NCI-H2171 treated with DMSO at 0.1 percent for 48 hours (cell line): ENCODE data around the gene PIGH.

ENCODE experiments used
- DNase-seq: peaks from one replicate; lab custom pipeline; 2025; lab: John Stamatoyannopoulos, UW

Gene PIGH

GRCh38 chr14:67574806-67575205 is 25.3 kb downstream of the PIGH start:
- DNase-seq: no peak

DNA sequence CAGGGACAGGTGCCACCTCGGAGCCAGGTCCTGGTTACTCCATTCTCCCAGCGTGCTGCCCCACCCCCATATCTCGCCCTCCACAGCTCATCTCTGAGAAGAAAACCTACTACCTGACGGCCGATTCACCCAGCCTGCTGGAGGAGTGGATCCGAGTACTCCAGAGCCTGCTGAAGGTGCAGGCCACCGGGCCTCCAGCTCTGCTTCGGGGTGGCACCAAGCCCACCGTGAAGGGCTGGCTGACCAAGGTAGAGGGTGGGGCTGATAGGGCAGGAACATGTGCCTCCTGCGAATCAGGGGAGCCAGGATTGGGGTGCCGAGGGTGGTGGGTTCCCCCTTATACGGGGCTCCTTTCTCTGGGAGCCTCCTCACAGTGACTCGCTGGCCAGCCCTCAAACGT is 25.9 kb downstream of the PIGH start:
- no peak for DNase-seq

DNA sequence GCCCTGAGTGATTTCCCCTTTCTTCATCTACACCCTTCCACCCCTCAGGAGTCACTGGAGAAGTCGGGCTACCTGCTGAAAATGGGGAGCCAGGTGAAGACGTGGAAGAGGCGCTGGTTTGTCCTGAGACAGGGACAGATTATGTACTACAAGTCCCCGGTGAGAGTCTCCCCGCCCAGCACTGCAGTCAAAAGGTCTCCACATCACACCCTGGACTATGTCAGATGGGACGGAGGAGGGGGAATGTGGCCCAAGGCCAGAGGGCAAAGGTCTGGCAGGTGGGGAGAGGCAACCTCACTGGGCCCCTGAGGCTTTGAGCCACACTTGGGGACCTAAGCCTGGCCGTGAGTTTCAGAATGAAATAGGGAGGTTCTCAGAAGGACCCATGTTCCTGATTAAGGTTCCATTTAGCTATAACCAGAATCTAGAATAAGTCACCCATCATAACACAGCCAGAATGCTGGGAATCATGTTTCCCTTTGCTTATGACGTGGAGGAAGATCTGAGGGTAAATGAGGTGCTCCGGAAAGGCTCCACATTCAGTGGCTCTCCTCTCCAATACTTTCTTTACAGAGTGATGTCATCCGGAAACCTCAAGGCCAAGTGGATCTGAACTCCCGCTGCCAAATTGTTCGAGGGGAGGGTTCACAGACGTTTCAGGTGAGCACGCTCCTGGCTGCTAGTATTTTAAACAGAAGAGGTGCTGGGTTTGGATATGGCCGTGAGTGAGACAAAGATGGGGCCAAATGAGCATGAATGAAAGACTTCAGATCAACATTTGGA is 26.6 kb downstream of the PIGH start:
- no peak for DNase-seq

DNA sequence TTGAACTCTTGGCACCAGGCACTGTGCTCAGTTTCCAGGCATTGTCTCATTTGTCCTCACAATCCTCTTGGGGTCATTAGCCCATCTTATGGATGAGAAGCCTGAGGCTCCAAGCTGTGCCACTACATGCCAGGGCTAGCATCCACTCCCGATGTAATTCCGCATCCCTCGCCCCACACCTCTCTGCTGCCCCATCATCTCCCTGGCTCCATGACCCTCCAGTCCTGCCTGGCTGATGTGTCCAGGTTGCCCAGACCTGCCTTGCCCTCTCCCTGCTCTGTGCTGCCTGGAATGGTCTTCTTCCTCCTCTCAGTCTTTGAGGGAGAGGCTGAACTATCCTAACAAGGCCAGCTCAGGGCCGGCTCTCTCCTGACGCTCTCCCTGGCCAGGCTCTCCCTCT is 27.5 kb downstream of the PIGH start:
- DNase-seq: no peak

DNA sequence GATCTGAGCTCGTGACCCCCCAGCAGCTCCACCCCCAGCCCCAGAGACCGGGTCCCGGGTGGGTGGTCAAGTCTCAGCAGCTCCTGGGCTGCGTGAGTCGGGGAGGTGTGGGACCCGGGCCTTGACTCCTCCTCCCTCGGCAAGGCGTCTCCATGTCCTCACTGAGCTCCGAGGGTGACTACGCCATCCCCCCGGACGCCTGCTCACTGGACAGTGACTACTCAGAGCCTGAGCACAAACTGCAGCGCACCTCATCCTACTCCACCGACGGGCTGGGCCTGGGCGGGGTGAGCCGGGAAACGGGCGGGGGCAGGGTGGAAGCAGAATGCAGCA is 28.1 kb downstream of the PIGH start:
- no peak for DNase-seq

DNA sequence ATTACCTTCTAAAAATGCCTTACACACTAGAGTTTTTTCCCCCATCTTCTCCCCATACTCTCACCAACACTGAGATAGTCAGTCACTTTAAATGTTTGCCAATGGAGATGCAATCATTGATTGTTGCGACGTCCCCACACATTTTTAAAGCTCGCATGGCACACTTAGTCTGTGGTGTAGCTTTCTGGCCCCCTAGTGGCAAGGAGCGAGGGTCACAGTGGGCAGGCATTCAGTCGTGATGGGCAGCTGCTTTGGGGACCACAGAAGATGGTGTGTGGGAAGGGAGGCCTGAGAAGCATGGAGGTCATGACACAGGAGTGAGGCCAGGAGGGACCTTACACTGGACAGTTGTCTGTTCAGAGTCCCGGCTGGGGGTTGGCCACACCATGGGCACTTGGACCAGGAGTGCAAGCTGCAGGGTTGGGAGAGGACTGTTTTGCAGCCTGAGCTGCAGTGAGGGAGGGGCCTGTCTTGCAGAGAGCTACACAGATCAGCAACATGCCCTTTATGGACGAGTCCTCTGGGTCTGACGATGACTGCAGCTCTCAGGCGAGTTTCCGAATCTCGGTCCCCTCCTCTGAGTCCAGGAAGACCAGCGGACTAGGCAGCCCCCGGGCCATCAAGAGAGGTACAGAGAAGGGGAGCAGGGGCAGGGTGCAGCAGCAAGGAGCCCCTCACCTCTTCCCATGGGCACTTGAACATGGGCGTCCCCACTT is 28.6 kb downstream of the PIGH start:
- peak; percentile 52 for DNase-seq

DNA sequence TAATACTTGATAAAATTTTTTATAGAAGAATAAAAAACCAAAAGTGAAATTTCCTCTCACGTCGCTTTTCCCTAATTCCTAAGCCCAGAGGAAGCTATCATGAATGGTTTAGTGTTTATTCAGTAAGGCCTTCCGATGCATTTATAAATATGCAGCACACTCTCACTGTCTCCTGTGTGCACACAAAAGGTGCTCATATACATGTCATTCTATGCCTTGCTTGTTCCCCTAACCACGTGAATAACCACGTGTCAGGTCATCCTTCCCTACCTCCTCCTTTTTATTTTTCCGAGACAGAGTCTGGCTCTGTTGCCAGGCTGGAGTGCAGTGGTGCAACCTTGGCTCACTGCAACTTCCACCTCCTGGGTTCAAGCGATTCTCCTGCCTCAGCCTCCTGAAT is 29.6 kb downstream of the PIGH start:
- DNase-seq: no peak

DNA sequence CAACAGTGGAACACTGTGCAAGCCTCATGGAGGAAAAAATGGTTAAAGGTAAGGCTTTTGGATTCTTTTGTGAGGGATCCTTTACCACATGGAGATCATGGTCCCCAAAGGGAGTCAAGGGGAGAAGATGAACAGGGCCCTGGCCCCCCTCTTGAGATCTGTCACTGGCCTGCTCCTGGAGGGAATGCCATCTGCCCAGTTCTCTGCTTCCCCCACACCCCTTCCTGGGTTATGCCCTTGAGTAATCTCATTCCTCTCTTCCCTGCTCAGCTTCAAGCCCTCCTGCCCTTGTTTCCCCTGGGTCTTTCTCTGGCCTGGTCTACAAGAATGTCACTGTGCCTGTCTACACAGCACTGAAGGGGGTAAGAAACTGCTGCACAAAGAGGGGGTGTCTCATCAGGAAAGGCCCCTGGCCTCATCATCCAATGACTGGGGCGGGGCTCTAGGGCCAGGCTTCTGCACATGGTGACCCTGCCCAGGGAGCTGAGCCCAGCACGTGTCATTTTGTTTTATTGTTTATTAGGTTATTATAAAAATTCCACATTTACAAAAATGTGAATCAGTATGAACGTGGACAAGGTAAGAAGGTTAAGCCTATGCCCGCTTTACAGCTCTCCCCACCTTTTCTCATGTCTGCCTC is 30.3 kb downstream of the PIGH start:
- peak; percentile 38 for DNase-seq

DNA sequence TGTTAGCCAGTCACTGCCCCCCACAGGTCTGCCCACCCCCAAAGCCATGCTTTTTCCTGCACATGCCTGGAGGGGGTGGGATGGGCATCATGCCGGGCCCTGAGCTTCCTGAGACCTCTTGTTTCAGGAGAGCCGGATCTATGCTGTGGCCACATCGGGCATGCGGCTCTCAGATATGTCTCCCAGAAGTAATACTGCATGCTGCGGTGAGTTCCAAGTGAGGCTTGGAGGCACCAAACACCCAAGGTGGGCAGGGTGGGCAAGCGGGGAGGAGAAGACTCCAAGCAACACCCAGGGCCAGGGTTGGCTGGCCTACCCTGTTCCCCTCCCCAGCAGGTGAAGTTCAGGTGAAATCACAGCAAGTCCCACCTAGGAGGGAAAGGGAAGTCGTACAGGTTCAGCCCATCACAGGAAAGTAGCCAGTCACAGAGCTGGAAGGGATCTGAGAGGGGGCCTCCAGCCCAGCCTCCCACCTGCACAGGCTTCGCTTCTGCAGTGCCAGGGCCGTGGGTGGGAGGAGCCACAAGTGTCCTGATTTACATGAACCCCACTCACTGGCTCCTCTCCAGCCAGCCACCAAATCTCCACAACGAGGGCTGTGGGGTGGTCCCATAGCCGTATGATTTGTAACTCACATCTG is 30.9 kb downstream of the PIGH start:
- DNase-seq: peak; percentile 38

DNA sequence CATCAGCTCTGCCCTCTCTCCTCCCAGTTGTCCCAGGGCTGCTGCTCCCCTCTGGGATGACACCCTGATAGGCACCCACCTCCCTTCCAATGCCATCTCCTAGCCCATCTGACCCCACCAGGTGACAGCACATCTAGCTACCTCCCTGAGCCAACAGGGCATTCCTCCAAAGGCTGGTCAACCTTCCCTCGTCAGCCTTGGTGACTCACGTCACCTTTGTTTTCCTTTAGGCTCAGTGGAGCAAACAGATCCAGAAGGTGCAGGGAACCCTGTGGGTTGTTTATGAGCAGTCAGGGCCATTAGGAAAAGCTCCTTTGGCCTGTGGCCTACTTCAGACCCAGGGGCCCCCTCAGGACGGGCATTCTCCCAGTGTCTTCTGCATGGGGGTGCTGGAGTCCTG is 32.4 kb downstream of the PIGH start:
- DNase-seq: no peak

GRCh38 chr14:67566908-67567307 is 33.2 kb downstream of the PIGH start:
- DNase-seq: no peak

- no peak for DNase-seq
Measured at GRCh38 chr14:67564236-67564635, 35.8 kb downstream of the PIGH start.

DNA sequence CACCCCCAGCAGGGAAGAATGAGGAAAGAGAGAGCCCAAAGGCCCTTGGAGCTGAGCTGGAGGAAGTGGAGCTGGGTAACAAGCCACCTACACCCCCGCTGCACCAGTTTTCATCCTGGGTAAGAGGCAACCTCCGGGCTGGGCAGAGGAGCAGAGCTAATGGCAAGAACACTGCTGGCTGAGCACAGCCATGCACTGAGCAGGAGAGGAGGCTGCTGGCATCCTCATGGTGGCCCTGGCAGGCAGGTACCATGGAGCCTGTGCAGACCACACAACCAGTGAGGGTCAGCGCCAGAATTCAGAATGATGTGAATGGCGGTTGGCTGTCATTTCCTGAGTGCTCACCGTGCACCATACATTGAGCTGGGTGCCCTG is 37.3 kb downstream of the PIGH start:
- DNase-seq: no peak

GRCh38 chr14:67562025-67562775 is 37.9 kb downstream of the PIGH start:
- DNase-seq: no peak

DNA sequence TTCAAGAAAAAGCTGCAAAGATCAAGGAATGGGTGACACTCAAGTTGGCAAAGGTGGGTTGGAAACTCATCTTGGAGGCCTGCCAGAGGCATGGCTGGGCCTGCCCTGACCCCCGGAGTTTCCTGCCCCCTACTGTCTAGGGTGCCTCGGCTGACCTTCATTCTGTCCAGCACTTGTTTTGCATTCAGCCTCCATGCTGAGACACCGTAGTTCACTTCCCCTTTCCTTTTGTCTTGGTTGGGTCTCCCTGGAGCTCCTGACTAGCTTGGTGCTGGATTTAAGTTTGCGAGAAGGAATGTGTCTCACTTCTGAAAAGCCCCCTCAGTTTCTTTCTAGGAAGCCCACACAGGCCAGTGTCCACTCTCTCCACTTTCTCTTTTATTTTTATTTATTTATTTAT is 40.4 kb downstream of the PIGH start:
- no peak for DNase-seq

GRCh38 chr14:67557656-67558055 is 42.4 kb downstream of the PIGH start:
- no peak for DNase-seq

- DNase-seq: no peak
Measured at GRCh38 chr14:67557118-67557517, 43.0 kb downstream of the PIGH start.

GRCh38 chr14:67556671-67557070 is 43.4 kb downstream of the PIGH start:
- no peak for DNase-seq

DNA sequence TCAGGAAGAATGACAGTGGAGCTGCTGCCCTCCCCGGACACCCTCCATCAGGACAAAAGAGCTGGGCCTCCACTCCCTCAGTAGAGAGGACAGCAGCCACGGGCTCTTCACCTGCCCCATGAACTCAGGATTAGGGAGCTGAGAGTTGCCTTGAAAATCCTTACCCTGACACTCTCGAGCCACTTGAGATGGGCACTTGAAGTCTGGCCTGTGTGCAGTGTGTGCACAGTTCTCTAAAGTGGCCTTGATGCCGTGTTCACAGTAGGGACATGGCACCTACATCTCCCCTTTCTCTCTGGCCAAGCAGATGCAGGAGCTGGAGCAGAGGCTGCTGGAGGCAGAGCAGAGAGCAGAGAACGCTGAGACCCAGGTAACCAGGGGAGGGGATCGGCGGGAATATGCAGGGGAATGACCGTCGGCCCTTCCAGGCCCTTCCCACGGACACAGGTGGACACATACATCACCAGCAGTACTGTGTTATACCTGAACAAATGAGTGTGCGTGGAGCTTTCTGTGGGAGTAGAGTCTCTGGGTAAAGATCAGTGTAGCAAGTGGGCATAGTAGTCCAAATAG is 44.5 kb downstream of the PIGH start:
- DNase-seq: no peak

GRCh38 chr14:67554341-67554740 is 45.7 kb downstream of the PIGH start:
- DNase-seq: no peak

DNA sequence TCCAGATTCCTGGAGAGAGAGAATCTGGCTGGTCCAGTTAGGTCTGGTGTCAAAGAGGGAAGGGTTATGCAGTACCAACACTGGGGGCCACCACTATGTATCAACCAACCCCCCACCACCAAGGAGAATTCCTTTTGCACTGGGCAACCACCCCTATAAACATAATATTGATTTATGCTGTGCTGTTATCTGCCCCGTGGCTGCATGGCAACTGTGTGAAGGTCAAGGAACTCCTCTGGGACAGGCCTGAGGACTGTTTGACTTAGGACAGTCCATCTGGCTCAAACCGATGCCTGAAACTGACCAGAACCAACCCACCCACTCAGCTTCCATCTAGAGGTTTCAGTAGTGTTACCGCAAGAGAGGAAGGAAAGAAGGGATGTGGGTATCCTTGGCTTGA is 46.5 kb downstream of the PIGH start:
- no peak for DNase-seq

DNA sequence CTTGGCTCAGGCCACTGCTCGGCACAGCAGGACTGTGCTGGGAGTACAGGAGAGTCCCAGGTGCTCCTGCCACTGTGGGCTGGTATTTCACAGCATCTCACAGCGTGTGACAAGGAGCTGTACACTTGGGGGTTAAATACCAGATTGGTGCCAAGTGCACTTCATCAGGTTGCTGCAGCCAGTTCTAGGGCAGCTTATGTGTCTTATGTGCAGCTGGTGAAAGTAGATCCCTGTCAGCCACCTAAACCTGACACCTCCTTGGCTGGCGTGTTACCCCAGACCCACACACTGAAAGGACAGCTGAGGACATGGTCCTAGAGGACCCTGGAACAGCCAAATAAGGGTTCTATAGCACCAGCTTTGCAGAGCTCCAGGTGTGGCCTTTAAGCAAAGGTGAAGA is 48.1 kb downstream of the PIGH start:
- DNase-seq: peak; percentile 81
